ENCODE results near the gene SLC2A10.
"Not testable (repeated sequence)": the region's sequence is repeated elsewhere in the genome, so short reads cannot be mapped to it uniquely, and the experiment has no call there.

Gene SLC2A10

GRCh38 chr20:46709459-46710152, at the start of gene SLC2A10:
SLC2A10 (plus strand) TSS chr20:46709649; CDS start chr20:46709737, 88 bp downstream.
- no peak for DNase-seq (ENCODE audit: low read depth)

- DNase-seq (ENCODE audit: low read depth): no peak
These were observed 49.0 kb upstream of the SLC2A10 start for GRCh38 chr20:46660487-46660886.

- DNase-seq (ENCODE audit: low read depth): no peak
These were observed 47.8 kb upstream of the SLC2A10 start for GRCh38 chr20:46661659-46662058.

DNA sequence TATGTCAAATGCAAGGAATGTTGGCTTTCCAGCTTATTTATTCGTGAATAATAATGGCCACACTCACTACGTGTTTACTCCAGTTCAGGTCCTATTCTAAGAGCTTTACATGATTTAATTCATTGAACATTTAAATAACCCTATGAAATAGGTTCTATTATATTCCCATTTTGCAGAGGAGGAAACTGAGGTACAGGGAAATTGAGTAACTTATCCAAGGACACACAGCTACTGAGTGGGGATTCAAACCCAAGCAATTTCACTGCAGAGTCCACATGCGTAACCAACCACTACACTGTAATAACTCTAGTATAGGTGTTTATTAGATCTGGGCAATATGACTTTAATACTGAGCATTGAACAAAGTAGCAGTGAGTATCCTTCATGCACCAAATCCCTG, 45.9 kb upstream of the SLC2A10 start:
- DNase-seq (ENCODE audit: low read depth): no peak

- no peak for DNase-seq (ENCODE audit: low read depth)
These were observed 43.8 kb upstream of the SLC2A10 start for GRCh38 chr20:46665602-46666001.

GRCh38 chr20:46666306-46666705, 43.1 kb upstream of the SLC2A10 start:
- DNase-seq (ENCODE audit: low read depth): no peak

DNA sequence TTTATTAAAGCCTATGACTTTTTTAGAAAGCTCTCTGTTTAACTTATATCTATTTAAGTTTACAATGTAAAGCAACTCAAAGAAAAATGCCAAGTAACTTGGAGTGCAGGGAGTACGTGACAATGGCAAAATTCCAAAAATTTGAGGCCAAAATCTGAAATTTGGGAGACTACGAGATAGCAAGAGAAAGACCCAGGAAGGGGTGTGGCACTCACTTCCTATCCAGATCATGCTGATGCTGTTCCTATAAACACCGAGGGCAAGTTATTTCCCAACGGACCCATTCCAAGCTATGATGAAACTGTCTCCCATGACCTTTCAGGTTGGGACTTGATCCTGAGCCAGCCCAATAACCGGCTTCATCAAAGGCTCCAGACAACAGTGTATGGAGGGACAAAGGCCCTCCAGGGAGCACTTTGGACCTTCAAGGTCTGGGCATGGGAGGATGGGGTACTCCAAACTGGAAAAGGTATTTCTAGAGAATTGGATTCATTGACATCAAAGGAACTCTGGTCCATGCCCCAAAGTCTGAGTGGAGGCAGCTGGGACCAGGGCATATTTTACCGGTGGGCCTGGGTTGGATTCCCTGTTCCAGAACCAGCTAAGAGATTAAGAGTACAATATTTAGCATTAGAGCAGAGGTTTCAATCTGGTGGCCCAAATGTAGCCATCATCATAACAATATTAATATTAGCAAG, 42.5 kb upstream of the SLC2A10 start:
- DNase-seq (ENCODE audit: low read depth): no peak

GRCh38 chr20:46670228-46670584, 39.2 kb upstream of the SLC2A10 start:
- no peak for DNase-seq (ENCODE audit: low read depth)

- no peak for DNase-seq (ENCODE audit: low read depth)
These were observed 38.6 kb upstream of the SLC2A10 start for GRCh38 chr20:46670585-46671584.

- DNase-seq (ENCODE audit: low read depth): no peak
These were observed 37.4 kb upstream of the SLC2A10 start for GRCh38 chr20:46671866-46672542.

GRCh38 chr20:46672543-46673148, 36.8 kb upstream of the SLC2A10 start:
- DNase-seq (ENCODE audit: low read depth): no peak

DNA sequence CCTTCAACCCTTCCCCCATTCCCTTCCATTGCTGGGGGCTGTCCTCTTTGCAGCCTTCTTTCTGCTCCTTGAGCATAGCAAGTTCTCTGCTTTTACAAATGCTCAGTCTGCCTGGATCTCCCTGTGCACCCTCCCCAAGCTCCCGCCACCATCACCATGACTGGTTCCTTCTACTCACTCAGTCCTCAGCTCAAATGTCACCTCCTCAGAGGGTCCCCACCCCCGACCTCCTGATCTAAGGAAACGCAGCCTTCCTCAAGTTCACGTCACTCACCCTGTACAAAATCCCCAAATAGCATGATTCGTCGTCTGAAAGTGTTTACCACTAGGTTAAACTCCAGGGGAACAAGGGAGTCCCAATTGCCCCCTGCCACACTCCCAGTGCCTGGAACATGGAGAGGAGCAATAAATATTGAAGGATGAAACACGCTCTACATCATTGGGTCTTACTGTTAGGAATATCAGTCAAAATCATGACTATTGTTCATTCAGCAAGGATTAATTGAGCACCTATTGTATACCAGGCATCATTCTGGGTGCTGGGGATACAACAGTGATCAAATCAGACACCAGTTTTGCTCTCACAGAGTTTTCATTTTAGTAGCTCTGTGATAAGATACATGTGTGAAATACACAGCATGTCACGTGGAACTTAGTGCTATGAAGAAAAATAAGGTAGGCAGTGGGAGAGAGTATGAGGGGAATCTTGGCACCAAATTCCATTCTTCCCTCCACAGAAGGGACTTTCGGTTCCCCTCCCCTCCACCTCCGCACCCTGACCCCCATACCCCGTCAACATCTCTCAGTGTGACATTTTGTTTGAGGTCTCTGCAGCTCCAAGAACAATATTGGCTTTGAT, 35.8 kb upstream of the SLC2A10 start:
- DNase-seq (ENCODE audit: low read depth): no peak

GRCh38 chr20:46674253-46675083, 35.0 kb upstream of the SLC2A10 start:
- no peak for DNase-seq (ENCODE audit: low read depth)

GRCh38 chr20:46676649-46677316, 32.7 kb upstream of the SLC2A10 start:
- DNase-seq (ENCODE audit: low read depth): not testable (repeated sequence)

DNA sequence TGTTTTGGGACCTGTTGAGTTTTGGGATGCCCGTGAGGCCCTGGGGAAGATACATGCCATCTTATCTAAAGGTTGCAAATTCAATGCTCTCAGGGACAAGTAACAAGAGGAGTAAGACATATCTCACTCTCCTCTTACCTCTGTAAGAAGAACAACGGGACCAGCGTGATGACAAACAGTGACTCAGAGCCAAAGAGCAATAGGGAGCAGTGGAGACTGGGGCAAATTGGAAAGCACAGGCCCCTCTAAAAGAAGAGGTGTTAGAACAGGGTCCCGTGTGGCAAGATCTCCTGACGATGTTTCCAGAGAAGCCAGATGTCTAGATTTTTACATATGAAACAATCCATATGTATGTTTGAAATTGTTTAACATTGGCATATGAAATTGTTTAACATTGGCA, 31.8 kb upstream of the SLC2A10 start:
- no peak for DNase-seq (ENCODE audit: low read depth)

DNA sequence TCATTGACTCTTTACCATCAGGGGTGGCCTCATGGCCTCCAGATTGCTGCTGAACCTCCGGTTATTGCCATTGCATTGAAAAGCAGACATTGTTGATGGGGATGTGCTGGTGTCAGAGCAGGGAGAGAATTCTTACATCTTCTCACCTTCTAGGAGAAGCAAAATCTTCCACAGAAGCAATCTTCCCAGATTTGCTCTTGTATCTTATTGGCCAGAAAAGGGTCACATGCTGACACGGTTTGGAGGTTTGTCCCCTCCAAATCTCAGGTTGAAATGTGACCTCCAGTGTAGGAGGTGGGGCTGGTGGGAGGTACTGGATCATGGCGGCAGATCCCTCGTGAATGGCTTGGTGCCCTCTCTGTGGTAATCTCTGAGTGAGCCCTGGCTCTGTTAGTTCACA, 30.9 kb upstream of the SLC2A10 start:
- DNase-seq (ENCODE audit: low read depth): no peak

- DNase-seq (ENCODE audit: low read depth): no peak
These were observed 28.8 kb upstream of the SLC2A10 start for GRCh38 chr20:46680684-46681031.

GRCh38 chr20:46681032-46681854, 28.2 kb upstream of the SLC2A10 start:
- DNase-seq (ENCODE audit: low read depth): peak; percentile 58

Data from activated gamma-delta T cell treated with anti-CD3 and anti-CD28 coated beads, Interleukin-2, amount 50 U/mL, for 16 hours (primary cell).